ENCODE measurements around the gene ARHGAP28.
A peak's percentile ranks its signal among the peaks of the same experiment; 100 is the strongest.

Gene ARHGAP28

DNA sequence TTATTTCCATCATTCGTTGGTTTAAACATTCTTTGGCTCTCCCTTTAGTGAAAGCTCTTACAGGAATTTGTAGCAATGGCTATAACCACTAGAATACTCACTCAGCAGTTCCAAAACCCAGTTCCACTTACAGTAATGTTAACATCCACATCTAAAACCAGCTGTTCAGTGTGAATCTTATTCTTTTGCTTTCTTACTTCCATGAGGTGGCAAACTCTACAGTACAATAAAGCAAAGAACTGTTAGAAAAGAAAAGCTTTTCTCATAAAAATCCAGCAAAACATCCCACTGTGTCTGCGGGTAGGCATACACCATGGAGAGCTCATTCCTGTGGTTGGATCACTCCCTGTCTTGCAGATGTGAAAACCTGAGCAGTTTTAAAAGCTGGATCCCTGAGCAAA lies 147.1 kb downstream of the ARHGAP28 start:
- DNase-seq = no peak

DNA sequence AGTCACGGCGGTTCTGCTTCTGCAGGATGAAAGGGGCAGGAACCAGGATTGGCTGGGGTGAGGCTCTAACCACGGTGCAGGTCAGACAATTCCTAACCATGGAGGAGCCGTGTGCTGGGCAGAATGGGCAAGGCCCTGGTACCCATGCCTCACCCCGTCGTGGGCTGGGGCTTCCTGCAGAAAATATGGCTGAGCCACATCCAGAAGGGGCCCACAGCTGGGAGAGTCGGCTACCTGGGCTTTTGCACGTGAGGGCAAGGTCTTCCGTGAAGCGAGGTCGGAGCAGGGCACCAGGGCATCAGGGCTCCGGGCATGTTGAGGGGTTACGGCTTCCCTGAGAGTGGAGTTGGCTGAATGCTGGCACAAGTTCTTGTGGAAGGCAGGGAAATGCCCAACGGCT lies 147.8 kb downstream of the ARHGAP28 start:
- no peak for DNase-seq

DNA sequence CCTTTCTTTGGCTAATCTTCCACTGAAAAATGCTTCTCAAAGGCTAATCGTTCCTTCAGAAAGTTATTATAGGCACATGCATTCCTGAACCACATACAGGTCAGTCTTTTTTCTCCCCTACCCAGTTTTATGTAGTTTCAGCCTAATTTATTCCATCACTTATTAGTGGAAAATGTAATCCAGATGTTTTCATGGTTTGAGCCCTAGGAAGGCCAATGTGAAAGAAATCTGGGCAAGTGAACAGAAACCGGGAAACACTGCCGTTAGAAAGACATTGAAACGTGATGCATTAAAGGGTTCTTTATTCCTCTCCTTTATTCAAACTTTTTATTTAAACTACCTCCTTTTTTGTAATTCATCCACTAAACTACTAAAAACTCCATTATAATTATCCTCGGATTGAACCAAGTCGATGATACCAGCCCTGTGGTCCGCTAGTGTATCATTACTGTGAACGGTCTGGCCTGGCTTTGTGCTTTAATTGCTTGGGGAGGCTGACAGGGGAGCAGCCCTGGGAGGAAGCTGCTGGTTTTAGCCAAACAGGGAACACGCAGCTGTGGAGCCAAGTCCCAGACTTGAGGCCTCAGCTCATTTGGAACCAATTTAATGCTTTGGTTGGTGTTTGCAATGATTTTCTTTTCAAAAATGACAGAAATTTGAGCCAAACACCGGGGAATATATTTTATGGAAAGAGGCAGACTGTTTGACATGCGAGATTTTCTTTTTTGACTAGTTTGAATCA lies 149.2 kb downstream of the ARHGAP28 start:
- no peak for DNase-seq

DNA sequence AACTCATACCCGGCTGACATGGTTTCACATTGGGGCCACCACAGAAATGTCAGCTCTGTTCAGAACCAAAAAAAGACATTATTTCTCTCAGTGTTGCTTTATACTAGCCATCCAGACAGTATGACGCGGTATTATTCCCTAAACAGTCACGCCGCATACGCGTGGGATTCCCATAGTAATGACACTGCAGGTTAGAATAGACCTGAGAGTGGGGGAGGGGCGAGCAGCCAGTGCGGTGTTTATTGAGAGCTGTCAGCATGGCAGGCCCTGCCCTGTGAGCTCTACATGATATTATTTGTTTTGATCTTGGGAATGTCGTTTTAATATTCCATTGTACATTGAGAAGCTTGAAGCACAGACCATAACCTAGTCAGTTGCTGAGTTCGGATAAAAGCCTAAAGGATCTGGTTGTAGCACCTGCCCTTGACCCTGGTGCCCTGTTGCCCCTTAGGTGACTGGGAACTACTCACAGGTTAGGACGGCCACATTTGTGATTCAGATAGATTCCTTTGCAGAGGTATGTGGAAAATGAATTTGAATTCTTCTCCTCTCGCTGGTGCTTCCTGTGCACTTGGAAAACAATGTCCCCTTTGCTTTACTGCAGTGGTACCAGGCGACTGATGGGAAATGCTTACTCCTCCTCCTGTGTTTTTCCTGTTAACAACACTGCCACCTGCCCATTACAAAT lies 150.1 kb downstream of the ARHGAP28 start:
- no peak for DNase-seq

DNA sequence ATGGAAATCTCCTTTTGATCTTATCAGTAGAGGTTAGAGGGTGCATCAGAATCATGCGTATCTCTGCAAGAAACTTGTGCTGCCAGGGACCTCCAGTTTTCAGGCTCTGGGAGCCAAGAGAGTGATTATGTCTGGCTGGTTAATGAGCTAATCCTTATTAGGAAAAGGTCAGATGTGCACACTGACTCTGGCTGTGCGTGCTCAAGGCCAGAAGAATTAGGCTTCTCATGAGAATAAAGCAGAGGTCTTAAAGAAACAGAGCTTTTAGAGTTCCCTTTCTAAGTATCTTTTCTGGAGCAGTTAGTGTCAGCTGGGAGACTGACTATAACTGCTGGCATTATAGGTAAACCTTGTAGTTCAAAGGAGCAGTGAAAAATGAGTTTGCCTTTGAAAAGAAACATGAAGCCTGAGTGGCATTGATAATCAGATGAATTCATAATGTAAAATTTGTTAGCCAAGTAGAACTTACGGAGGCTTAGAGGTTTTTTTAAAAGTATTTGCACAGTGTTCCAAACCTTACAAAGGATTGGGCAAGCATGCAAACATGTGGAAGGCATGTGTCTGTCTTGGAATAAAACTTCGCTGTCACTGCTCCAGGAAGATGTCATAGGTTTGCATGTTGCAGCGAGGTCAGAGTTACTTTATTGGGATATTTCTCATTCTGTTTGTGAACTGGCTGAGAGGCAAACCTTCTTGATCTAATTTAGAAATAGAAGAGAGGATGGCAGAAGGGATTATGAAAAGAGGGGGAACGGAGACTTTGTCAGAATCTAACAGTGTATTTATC lies 151.7 kb downstream of the ARHGAP28 start:
- no peak for DNase-seq

DNA sequence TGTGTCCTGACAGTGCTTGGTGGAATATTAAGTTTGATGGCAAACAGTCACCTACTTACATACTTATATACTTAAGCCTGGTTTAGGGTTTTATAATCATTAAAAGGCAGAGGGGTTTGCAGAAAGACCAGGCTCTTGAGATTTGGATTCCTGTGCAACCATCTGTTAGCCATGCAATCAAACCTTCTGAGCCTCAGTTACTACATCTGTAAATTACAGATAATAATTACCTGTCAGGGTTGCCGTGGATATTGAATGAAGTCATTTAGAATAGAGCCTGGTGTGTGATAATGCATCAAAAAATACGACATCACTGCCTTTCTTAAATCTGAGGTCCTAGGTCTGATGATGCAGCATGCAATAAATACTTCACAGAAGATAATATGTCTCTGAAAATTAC lies 152.9 kb downstream of the ARHGAP28 start:
- DNase-seq = no peak

DNA sequence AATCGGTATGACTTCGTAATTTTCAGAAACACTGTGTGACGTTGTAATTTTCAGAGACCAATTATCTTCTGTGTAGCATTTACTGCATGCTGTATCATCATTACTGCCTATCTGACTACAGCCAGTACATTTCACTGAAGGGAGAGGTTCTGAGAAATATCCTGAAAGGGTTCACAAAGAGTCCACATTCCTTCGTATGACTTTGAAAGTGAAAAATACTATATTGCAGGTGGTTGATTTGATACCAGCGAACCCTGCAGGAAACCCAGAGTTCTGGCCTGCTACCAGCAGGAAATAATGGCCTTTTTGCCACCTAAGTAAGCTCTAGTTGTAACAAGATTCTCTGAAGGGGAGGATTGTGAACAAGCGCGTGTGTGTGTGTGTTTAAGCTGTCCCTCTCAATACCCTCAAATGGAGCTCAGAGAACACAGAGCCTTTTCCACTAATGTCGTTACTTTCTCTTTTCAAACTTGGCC lies 155.5 kb downstream of the ARHGAP28 start:
- DNase-seq = no peak

DNA sequence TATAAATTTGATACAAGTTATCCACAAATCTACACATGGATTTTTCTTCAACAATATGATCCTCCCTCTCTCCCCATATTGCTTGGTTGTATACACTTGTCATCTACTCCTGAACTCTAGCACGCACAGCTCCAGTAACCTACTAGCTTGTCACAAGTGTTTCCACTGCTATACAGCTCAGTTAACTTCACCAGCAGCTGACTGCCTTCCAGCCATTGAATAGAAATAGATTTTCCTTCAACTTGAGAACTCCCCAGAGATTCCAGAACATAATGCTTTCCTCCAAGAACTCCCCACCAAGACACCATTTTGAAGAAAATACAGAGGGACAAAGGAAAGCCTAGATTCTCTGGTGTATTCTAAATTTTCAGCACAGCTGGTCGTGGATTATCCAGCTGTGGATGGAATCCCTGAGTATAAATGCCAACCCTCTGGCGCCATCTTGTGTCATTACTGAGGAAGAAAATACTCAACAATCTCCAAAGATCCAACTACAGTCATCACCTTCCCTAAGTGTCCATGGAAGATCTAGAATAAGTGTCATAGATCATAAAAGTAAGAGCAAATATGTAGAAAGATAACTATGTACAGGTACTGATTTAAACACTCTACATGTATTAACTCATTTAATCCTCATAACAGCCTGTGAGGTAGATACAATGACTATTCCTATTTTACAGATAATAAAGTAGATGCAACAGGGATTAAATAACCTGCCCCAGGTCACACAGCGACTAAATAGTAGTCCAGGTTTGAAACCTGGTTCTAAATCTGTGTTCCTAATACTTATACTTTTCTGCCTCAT lies 156.7 kb downstream of the ARHGAP28 start:
- peak; percentile 25 for DNase-seq

DNA sequence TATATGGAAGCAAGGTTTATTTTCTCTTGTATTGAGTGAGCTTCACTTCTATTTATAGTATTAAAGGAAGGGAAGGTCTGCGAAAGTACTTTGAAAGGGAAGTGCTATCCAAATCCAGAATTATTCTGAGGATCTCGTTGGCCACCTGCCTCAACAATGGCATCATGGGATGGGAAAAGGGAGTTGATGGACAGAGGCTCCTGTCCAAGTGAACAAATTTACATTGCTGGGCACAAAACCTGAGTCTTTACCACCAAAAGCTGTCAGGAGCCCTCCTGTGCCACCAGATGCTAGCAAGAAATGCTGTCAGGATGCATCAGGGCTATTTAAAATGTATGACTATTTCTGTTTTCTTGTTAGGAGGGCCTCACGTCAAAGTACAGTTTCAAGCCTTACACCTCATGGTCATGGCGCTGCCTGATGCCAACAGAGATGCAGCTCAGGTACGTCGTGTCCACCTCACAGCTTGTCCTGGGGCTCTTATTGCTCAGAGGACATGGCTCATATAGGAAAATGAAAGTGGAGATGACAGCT lies 157.3 kb downstream of the ARHGAP28 start:
- no peak for DNase-seq

DNA sequence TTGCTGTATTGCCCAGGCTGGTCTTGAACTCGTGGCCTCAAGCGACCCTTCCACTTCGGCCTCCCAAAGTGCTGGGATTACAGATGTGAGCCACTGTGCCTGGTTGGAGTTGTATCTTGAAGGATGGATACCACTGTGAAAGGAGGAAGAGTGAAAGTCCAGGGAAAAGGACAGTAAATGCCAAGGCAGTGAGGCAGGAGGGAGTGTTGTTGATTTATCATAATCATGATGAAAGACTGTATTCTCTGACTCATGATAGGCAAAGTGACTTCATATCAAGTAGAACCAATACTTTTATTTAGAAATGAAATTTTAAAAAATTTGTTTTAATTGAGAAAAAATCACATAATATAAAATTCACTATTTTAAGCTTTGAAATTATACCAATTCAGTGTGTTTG lies 162.3 kb downstream of the ARHGAP28 start:
- DNase-seq = no peak

DNA sequence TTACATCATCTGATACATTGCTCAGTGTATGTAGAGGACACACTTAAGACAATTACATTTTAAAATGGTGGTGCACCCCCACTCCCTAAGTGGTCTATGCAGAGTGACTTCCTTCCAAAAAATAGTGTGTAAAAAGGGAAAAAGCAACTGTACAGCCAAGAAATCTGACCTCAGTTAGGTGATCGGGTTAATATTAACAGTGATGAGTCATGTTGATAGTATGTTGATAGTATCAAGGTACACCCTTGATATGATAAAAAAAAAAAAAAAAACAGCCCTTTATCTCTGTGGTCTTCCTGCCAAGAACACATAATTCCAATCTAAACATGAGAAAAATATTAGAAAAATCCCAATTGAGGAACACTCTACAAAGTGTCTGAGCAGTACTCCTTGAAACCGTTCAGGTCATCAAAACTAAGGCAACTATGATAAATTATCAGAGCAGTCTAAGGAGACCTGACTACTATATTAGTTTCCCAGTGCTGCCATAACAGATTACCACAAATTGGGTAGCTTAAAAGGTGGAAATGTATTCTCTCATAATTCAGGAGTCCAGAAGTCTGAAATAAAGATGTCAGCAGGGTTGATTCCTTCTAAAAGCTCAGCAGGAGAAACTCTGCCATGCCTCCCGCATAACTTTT lies 171.9 kb downstream of the ARHGAP28 start:
- no peak for DNase-seq

DNA sequence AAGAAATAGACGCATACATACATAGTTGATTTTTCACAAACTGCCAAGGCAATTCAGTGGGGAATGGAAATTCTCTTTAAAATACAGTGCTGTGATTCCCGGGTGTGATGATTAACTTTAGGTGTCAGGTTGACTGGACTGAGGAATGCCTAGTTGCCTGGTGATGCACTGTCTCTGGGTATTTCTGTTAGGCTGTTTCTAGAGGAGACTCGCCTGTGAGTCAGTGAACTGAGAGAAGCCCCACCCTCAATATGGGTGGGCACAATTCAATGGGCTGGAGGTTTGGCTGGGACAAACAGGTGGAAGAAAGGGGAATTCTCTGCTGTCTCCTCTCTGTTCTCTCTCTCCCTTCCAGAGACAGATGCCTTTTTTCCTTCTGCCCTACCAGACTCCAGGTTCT lies 187.6 kb downstream of the ARHGAP28 start:
- DNase-seq = no peak

DNA sequence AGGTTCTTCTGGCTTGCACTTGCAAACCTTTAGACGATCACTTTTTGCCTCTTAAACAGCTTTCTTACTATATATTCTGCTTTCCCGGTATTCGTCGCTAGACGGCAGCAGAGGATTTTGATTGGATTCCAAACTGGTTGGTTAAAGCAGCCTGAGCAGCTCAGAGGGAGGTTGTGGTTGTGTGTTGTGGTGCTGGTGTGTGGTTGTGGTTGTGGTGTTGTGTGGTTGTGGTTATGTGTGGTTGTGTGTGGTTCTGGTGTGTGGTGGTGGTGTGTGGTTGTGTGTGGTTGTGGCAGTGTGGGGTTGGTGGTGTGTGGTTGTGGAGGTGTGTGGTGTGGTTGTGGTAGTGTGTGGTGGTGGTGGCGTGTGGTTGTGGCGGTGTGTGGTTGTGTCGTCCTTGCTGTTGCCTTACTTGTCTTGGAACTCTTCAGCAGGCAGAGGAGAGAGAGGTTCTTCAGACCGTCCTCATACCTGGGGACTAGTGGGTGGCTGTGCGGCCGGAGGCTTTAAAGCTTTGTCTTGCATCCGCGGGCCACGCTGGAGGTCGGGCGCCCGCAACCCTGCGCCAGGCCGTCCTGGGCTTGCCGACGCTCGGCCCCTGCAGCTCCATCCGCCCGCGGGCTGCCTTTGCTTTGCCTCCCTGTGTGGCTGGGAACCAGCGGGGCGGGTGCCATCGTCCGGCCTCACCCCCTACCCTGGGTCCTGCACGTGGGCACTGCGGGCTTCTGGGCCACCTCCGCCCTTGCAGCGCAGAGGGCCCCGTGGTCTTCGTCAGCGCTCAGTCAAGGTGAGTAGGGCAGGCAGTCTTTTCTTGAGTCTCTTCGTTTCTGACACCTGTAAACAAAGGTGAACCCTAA lies 190.8 kb downstream of the ARHGAP28 start:
- peak; percentile 53 for DNase-seq

DNA sequence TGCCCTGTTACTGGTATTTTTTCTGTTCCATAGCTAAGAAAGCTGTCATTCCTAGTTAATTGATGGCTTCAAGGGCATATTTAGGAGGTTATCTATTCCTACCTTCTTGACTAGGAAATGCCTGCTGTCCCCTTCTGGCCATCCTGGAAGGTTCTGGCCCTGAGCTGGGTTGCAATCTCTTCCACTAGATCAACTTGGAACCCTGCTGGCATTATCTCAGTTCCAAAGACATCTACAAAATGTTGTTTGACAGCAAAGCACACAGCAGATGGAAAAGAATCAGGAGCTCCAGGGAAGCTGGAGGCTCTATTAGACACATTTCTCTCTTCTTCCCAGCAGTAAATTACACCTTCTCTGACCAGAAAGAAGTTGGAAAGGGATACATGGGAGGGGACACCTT lies 192.1 kb downstream of the ARHGAP28 start:
- no peak for DNase-seq

DNA sequence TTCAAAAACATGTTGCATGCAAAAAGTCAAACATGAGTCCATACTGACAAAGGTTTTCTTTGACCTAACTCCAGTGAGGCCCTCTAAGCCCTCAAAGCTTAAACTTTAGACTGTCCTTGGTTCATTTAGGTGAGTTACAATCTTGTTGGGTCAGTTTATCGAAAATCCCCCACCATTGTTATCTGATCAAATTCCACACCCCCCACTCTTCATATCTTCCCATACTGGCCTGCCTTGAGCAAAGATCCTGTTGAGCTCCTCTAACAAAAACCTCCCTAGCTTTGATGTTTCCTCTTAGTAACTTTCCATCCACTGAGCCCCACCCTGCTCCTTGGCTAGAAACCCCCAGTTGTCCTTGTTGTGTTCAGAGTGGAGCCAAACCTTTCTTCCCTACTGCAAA lies 193.7 kb downstream of the ARHGAP28 start:
- DNase-seq = no peak

DNA sequence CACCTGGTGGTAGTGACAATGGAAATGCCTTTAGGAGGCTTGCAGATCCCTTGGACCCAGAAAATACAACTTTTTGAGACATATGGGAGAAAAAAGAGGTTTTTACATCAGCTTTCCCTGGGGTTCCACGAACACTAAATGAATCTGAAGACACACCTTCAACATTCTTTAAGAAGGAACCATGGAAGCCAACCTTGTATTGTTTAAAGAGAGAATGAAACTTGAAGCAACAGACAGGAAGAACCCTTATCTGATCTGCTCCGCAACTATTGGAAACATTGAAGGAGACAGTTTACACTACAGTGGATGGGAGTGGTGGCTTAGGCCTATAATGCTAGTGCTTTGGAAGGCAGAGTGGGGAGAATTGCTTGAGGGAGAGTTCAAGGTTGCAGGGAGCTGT lies 197.6 kb downstream of the ARHGAP28 start:
- DNase-seq = no peak

DNA sequence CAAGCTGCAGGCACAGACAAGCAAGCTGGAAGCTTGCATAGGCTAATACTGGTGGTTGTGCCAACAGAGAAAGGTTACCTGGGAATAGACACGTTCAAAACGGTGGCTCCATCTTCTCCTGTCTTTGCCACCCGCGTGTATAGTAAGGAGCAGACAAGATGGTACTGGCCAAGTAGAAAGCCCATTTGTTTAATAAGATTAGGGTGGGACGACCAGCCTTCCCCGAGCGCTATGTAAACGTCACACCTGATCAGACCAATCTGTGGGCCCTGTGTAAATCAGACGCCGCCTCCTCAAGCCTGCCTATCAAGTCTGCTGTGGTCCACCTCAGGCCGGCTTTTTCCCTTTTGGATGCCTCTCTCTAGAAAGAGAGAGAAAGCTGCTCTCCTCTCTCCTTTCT lies 198.8 kb downstream of the ARHGAP28 start:
- DNase-seq = no peak

DNA sequence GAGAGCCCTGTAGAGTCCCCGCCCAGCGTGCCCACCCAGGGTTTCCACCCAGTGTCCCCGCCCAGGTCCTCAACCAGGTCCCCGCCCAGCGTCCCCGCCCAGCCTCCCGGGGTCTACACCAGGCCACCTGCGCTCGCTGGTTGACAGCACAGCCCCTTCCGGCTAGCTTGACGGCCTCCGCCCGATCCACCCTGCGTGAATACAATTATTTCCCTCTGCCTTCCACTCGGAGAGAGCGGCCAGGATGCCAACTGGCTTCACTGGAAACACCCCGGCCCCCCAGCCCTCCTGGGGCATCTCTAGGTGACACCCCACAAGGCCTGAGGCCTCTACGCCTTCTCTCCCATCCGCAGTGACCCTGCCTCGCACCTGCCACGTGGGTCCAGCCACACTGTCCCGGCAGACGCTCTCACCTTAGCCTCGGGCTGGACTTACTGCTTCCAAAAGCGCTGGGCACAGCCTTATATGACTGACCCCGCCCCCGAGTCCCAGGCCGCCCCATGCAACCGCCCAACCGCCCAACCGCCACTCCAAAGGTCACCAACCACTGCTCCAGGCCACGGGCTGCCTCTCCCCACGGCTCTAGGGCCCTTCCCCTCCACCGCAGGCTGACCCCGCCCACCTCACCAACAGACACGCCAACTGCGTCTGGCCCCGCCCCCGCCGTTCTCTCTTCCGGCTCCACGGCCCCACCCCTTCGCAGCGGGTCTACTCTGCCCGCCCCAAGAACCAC lies 200.0 kb downstream of the ARHGAP28 start:
- no peak for DNase-seq

DNA sequence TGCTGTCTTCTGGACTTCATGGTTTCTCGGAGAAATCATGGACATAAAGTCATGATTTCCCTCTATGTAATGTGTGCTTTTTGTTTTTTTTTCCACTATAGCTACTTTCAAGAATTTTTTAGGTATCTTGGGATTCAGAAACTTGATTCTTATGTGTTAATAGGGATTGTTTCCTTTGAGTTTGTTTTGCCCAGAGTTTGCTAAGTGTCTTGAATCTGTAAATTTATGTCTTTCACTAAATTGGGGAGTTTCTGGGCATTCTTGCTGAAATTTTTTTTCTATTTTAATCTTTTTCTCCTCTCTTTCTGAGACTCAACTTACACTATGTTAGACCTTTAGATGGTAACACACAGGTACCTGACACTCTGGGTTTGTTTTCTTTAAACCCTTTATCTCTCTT lies 205.3 kb downstream of the ARHGAP28 start:
- DNase-seq = no peak

DNA sequence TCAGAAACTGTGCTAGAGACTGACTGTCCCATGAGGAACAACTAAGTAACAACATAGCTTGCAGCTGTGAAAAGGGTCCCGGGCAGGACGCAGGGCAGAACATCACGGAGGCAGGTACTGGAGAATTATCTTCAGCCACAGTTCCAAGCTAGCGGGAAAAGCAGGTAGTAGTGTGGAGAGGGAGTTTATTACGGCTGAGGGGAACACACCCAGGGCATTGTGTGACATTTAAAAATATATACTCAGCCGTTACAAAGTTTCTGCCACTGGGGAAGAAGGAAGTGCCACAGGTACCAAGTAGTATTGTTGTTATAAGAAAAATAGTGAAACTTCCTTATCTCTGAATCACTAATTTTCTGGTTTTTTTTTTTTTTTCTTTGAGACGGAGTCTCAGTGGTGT lies 208.5 kb downstream of the ARHGAP28 start:
- no peak for DNase-seq

Measured in activated CD4-positive, alpha-beta T cell treated with anti-CD3 and anti-CD28 coated beads for 48 hours (primary cell).